GM20000 (cell line): ENCODE results near the gene MRPL51.

Source experiments
- DNase-seq: peaks from one replicate; pipeline ENCODE4 v3.0.0; 2012; ENCODE audit warnings: low spot score
- CTCF ChIP-seq: IDR thresholded peaks from 2 replicates; pipeline ENCODE4 v1.5.1; 2012; ENCODE audit warnings: mild to moderate bottlenecking, control low read depth; ENCODE audit errors: extremely low read depth, missing control alignments

The MRPL51 gene

GRCh38 chr12:6534945-6535696 lies 42.1 kb upstream of the MRPL51 start:
- DNase-seq, result peak; percentile 58
- no peak for TF ChIP-seq CTCF

GRCh38 chr12:6534695-6534944 lies 41.6 kb upstream of the MRPL51 start:
- no peak for TF ChIP-seq CTCF
- no peak for DNase-seq

- no peak for TF ChIP-seq CTCF
- DNase-seq, result peak; percentile 95
These were observed 41.0 kb upstream of the MRPL51 start, which contains the start of gene GAPDH for GRCh38 chr12:6533923-6534694. TSS of gene GAPDH (plus strand) at chr12:6534517. CDS start at chr12:6534833, 316 bp downstream.

GRCh38 chr12:6533653-6533922 lies 40.5 kb upstream of the MRPL51 start:
- no peak for DNase-seq
- TF ChIP-seq CTCF, result no peak

DNA sequence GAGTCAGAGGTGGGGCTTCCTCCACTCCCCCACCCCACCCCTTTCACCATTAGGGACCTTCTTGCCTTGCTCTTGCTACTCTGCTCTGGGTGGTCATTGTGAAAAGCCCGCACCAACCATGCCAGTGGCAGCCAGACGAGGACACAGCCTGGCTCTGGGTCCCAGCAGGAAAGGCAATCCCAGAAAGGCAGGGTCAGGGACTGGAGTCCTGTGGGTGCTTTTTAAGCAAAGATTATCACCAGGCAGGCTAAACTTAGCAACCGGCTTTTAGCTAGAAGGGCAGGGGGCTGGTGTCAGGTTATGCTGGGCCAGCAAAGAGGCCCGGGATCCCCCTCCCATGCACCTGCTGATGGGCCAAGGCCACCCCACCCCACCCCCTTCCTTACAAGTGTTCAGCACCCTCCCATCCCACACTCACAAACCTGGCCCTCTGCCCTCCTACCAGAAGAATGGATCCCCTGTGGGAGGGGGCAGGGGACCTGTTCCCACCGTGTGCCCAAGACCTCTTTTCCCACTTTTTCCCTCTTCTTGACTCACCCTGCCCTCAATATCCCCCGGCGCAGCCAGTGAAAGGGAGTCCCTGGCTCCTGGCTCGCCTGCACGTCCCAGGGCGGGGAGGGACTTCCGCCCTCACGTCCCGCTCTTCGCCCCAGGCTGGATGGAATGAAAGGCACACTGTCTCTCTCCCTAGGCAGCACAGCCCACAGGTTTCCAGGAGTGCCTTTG lies 40.0 kb upstream of the MRPL51 start:
- TF ChIP-seq CTCF, result no peak
- DNase-seq, result peak; percentile 63

- peak; percentile 78 for DNase-seq
- TF ChIP-seq CTCF, result no peak
These were observed 39.2 kb upstream of the MRPL51 start for GRCh38 chr12:6532051-6532926.
